Gastroesophageal sphincter (tissue), 3 donors: ENCODE measurements around the gene RAMACL.

Experiments used
- EP300 ChIP-seq: sonication (generic); formaldehyde crosslinking; IDR thresholded peaks from one replicate; pipeline ENCODE4 v1.6.1; 2017; ENCODE audit warnings: antibody characterized with exemption, mild to moderate bottlenecking
- POLR2A ChIP-seq, 2 donors: fragments of 450-650 bp; IDR thresholded peaks; one replicate each; pipeline ENCODE4 v1.6.1; 2017; ENCODE audit warnings: antibody characterized with exemption in 2 of 2, mild to moderate bottlenecking in 2 of 2, moderate library complexity in 1 of 2
- POLR2AphosphoS5 ChIP-seq: sonication (generic); formaldehyde crosslinking; IDR thresholded peaks from one replicate; pipeline ENCODE4 v1.6.1; 2017; ENCODE audit warnings: antibody characterized with exemption
- TF ChIP-seq, protein P1 (sequence below), 4 experiments: fragments of 200-600 bp in 2 of 4; fragments of 450-650 bp in 2 of 4; sonication (generic) in 1 of 4; IDR thresholded peaks; one replicate each; pipeline ENCODE4 v1.5.1; 2017 to 2019; ENCODE audit warnings: antibody characterized with exemption in 4 of 4, mild to moderate bottlenecking in 2 of 4, moderate library complexity in 2 of 4

DNA sequence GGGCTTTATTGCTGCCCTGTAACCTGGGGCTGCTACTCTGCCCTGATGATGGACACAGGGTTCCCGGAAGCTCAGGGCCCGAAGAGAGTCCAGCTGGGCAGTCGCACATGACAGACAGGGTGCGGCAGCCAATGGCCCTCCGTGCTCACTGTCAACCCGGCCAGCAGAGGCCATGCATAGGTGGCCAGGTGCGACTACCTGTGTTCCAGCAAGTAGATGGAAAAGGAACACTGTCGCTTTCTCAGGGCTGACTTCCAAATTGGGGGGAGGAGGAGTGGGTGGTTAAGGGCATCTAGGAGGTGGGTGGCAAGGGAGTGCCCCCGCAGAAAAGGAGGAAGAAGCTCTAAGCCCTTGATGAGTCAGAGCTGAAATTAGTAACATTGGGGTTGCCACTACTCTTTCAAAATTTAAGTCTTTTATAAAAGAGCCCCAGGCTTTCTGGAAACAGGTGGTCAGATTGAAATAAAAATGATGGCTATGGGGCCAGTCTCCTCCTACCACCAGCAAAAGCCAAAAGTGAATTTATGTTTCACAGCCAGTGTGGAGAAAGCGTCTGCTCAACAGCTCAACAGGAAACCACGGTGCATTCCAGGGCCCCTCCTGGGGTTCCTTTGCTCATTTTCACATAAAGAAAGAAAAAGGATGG, 2.3 kb upstream of the RAMACL start:
- TF ChIP-seq, protein P1, sequence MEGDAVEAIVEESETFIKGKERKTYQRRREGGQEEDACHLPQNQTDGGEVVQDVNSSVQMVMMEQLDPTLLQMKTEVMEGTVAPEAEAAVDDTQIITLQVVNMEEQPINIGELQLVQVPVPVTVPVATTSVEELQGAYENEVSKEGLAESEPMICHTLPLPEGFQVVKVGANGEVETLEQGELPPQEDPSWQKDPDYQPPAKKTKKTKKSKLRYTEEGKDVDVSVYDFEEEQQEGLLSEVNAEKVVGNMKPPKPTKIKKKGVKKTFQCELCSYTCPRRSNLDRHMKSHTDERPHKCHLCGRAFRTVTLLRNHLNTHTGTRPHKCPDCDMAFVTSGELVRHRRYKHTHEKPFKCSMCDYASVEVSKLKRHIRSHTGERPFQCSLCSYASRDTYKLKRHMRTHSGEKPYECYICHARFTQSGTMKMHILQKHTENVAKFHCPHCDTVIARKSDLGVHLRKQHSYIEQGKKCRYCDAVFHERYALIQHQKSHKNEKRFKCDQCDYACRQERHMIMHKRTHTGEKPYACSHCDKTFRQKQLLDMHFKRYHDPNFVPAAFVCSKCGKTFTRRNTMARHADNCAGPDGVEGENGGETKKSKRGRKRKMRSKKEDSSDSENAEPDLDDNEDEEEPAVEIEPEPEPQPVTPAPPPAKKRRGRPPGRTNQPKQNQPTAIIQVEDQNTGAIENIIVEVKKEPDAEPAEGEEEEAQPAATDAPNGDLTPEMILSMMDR (IDR thresholded peaks at IDR 0.05) = no peak
- no peak for TF ChIP-seq POLR2AphosphoS5
- no peak for TF ChIP-seq POLR2A (IDR thresholded peaks at IDR 0.05)
- TF ChIP-seq EP300 = no peak
